Cerebellar nuclear complex (tissue), 1 donor: Measurements from ENCODE around the gene TECPR2.

Source experiments
- DNase-seq, 2 experiments: peaks; one replicate each; lab custom pipeline; 2025; lab: John Stamatoyannopoulos, UW

Gene TECPR2

GRCh38 chr14:102426796-102427195 is 64.1 kb downstream of the TECPR2 start:
- no peak for DNase-seq

GRCh38 chr14:102427642-102428041 is 64.9 kb downstream of the TECPR2 start:
- DNase-seq = no peak

GRCh38 chr14:102430212-102430908 is 67.6 kb downstream of the TECPR2 start:
- no peak for DNase-seq

- no peak for DNase-seq
Observed at GRCh38 chr14:102431751-102432150, 69.0 kb downstream of the TECPR2 start.

GRCh38 chr14:102434647-102435175 is 72.0 kb downstream of the TECPR2 start:
- no peak for DNase-seq

GRCh38 chr14:102437997-102438915 is 75.5 kb downstream of the TECPR2 start:
- DNase-seq = peak; percentile 51 to 69

- no peak for DNase-seq
Observed at GRCh38 chr14:102439556-102439955, 76.8 kb downstream of the TECPR2 start.

- no peak for DNase-seq
Observed at GRCh38 chr14:102440392-102440791, 77.7 kb downstream of the TECPR2 start.

GRCh38 chr14:102442241-102443211 is 79.8 kb downstream of the TECPR2 start:
- peak in 1 of 2 experiments; percentile 4 for DNase-seq

- no peak for DNase-seq
Observed at GRCh38 chr14:102445066-102445465, 82.3 kb downstream of the TECPR2 start.

- DNase-seq = no peak
Observed at GRCh38 chr14:102445641-102446040, 82.9 kb downstream of the TECPR2 start.

- DNase-seq = no peak
Observed at GRCh38 chr14:102450206-102451063, 87.7 kb downstream of the TECPR2 start.

- peak; percentile 7 to 40 for DNase-seq
Observed at GRCh38 chr14:102451064-102451352, 88.3 kb downstream of the TECPR2 start.

GRCh38 chr14:102452302-102452701 is 89.6 kb downstream of the TECPR2 start:
- no peak for DNase-seq

- no peak for DNase-seq
Observed at GRCh38 chr14:102454711-102455110, 92.0 kb downstream of the TECPR2 start.

- no peak for DNase-seq
Observed at GRCh38 chr14:102457509-102457908, 94.8 kb downstream of the TECPR2 start.

- no peak for DNase-seq
Observed at GRCh38 chr14:102461490-102462338, 99.0 kb downstream of the TECPR2 start.

- DNase-seq = no peak
Observed at GRCh38 chr14:102462391-102462790, 99.7 kb downstream of the TECPR2 start.

GRCh38 chr14:102464006-102464405 is 101.3 kb downstream of the TECPR2 start:
- no peak for DNase-seq

- DNase-seq = no peak
Observed at GRCh38 chr14:102464846-102465341, 102.2 kb downstream of the TECPR2 start.
